Measurements from ENCODE around the gene NTRK2. TPM values are rescaled to one million over a fixed set of nuclear protein-coding genes. Genes with fewer than 3 reads are reported as not detected.

NTRK2 gene
- polyA plus RNA-seq, 1 donor (not counting 4 experiments of a cell fraction or from before 2014, with no cell fraction given), result 0.08 TPM

DNA sequence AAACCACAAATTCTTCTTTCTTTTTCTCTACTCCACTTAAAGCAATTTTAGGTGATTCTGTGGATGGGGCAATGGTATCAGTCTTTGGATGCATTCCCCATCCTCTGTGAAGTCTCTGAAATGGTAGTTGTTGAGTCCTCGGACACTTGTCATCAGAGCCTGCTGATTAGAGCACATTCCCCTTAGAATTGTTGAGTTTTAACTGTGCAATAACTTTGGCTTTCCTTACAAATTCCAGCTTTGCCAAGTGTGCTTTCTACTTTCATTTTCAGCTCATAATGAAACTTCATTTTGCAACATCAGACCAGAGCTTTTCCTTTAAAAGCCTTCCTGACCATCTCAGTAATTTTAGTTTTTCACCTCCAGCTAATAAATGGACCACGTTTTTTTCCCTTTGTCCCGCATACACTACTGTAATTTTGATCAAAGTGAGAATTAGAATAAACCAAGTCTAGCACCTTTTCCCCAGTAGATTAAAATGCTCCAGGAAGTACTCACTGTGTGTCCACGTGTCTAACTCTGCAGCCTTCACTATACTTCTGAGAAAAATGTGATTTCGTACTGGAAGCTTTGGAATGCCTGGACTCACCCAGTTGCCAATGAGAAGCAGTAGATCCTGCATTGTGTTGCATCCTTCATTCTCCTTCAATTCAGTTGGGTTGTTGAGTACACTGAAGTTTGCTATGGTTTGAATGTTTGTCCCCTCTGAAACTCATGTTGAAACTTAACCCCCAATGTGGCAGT lies 135.6 kb downstream of the NTRK2 start:
- no peaks in the 10 kb centered on the region for H3K36me3 ChIP-seq (ENCODE audit: control insufficient read depth in 2 of 2, extremely low read depth in 1 of 2, insufficient read depth in 2 of 2, low read length in 2 of 2)
- H3K9me1 ChIP-seq (ENCODE audit: control insufficient read depth, extremely low read depth, insufficient read depth, low read length), result no peaks in the 10 kb centered on the region
- DNase-seq (ENCODE audit: low read depth, low spot score) (no peak), FAIRE-seq (no peak)
- dilution Hi-C loops (cut with MboI; ENCODE audit: extremely low pct_ligation_motif_present, low sequenced_read_pairs), result no loop called here
- TF ChIP-seq EZH2 (IDR thresholded peaks at IDR 0.05; ENCODE audit: low read length), result no peak
- TF ChIP-seq, protein P1, sequence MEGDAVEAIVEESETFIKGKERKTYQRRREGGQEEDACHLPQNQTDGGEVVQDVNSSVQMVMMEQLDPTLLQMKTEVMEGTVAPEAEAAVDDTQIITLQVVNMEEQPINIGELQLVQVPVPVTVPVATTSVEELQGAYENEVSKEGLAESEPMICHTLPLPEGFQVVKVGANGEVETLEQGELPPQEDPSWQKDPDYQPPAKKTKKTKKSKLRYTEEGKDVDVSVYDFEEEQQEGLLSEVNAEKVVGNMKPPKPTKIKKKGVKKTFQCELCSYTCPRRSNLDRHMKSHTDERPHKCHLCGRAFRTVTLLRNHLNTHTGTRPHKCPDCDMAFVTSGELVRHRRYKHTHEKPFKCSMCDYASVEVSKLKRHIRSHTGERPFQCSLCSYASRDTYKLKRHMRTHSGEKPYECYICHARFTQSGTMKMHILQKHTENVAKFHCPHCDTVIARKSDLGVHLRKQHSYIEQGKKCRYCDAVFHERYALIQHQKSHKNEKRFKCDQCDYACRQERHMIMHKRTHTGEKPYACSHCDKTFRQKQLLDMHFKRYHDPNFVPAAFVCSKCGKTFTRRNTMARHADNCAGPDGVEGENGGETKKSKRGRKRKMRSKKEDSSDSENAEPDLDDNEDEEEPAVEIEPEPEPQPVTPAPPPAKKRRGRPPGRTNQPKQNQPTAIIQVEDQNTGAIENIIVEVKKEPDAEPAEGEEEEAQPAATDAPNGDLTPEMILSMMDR (optimal IDR thresholded peaks at IDR 0.05 in 1 of 3, IDR thresholded peaks at IDR 0.05 in 1 of 3, conservative IDR thresholded peaks at IDR 0.05 in 1 of 3; ENCODE audit: extremely low read depth in 1 of 3, insufficient read depth in 2 of 3, low read length in 3 of 3), result no peak
- H3K4me1 ChIP-seq (ENCODE audit: control insufficient read depth, extremely low read depth, insufficient read depth, low read length), result no peaks in the 10 kb centered on the region
- no peak overlapping the region for H3K9ac ChIP-seq (ENCODE audit: control insufficient read depth, extremely low read depth, insufficient read depth, low read length)
- H3K79me2 ChIP-seq (ENCODE audit: control insufficient read depth, insufficient read depth, low read length), result no peaks in the 10 kb centered on the region
- no peak overlapping the region for H3K4me2 ChIP-seq (ENCODE audit: control insufficient read depth, extremely low read depth, insufficient read depth, low read depth, low read length)
- H3K27ac ChIP-seq (ENCODE audit: control insufficient read depth, insufficient read depth, low read length), result no peak overlapping the region
- H3K4me3 ChIP-seq (ENCODE audit: control insufficient read depth in 2 of 3, extremely low read depth in 1 of 3, insufficient read depth in 2 of 3, low read depth in 1 of 3, low read length in 3 of 3), result no peak overlapping the region
- H2AFZ ChIP-seq (ENCODE audit: control insufficient read depth, low read length), result no peak overlapping the region
- H3K9me3 ChIP-seq (ENCODE audit: control insufficient read depth, low read depth, low read length), result no peaks in the 10 kb centered on the region
- H4K20me1 ChIP-seq (ENCODE audit: control insufficient read depth, extremely low read depth, insufficient read depth, low read length), result no peaks in the 10 kb centered on the region
- H3K27me3 ChIP-seq (ENCODE audit: control insufficient read depth, extremely low read depth, insufficient read depth, low read length), result no peaks in the 10 kb centered on the region

DNA sequence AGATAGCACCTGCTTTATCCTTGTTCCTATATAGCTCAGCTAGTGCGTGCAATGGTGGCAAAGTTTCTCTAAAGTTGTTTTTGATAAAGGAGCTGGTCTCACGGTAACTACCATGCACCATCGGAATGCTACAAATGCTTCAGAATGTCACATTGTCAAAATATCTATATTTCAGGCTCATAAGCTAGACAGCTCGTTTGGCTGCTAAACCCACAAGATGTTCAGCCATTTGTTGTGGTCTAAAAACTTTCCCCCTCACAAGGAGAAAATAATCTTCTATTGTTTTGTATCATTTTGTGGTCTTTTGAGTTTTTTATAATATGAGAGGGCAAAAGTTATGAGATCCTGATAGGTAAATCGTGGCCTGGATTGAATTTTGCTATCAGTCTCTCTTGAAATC lies 137.9 kb downstream of the NTRK2 start:
- no peak overlapping the region for H3K9ac ChIP-seq (ENCODE audit: control insufficient read depth, extremely low read depth, insufficient read depth, low read length)
- H3K27ac ChIP-seq (ENCODE audit: control insufficient read depth, insufficient read depth, low read length), result no peak overlapping the region
- no peak overlapping the region for H3K4me3 ChIP-seq (ENCODE audit: control insufficient read depth in 2 of 3, extremely low read depth in 1 of 3, insufficient read depth in 2 of 3, low read depth in 1 of 3, low read length in 3 of 3)
- FAIRE-seq (no peak), DNase-seq (ENCODE audit: low read depth, low spot score) (no peak)
- no peaks in the 10 kb centered on the region for H3K79me2 ChIP-seq (ENCODE audit: control insufficient read depth, insufficient read depth, low read length)
- no peaks in the 10 kb centered on the region for H3K9me3 ChIP-seq (ENCODE audit: control insufficient read depth, low read depth, low read length)
- no peaks in the 10 kb centered on the region for H4K20me1 ChIP-seq (ENCODE audit: control insufficient read depth, extremely low read depth, insufficient read depth, low read length)
- H3K9me1 ChIP-seq (ENCODE audit: control insufficient read depth, extremely low read depth, insufficient read depth, low read length), result no peaks in the 10 kb centered on the region
- no peaks in the 10 kb centered on the region for H3K4me1 ChIP-seq (ENCODE audit: control insufficient read depth, extremely low read depth, insufficient read depth, low read length)
- dilution Hi-C loops (cut with MboI; ENCODE audit: extremely low pct_ligation_motif_present, low sequenced_read_pairs), result no loop called here
- TF ChIP-seq, protein P1 (optimal IDR thresholded peaks at IDR 0.05 in 1 of 3, IDR thresholded peaks at IDR 0.05 in 1 of 3, conservative IDR thresholded peaks at IDR 0.05 in 1 of 3; ENCODE audit: extremely low read depth in 1 of 3, insufficient read depth in 2 of 3, low read length in 3 of 3), result no peak
- TF ChIP-seq EZH2 (IDR thresholded peaks at IDR 0.05; ENCODE audit: low read length), result no peak
- no peak overlapping the region for H2AFZ ChIP-seq (ENCODE audit: control insufficient read depth, low read length)
- no peak overlapping the region for H3K4me2 ChIP-seq (ENCODE audit: control insufficient read depth, extremely low read depth, insufficient read depth, low read depth, low read length)
- H3K36me3 ChIP-seq (ENCODE audit: control insufficient read depth in 2 of 2, extremely low read depth in 1 of 2, insufficient read depth in 2 of 2, low read length in 2 of 2), result no peaks in the 10 kb centered on the region
- H3K27me3 ChIP-seq (ENCODE audit: control insufficient read depth, extremely low read depth, insufficient read depth, low read length), result no peaks in the 10 kb centered on the region
